A673 (cell line): ENCODE results near the gene TSC2.
"Not testable (repeated sequence)": the region's sequence is repeated elsewhere in the genome, so short reads cannot be mapped to it uniquely, and the experiment has no call there.

ENCODE experiments used
- EZH2 ChIP-seq: fragments of 200-600 bp; sonication (generic); IDR thresholded peaks from 2 replicates; pipeline ENCODE4 v1.6.1; 2017; ENCODE audit warnings: borderline replicate concordance, low read depth, mild to moderate bottlenecking, mixed read lengths, antibody characterized with exemption, low read length; ENCODE audit not compliant: poor library complexity, severe bottlenecking
- TF ChIP-seq, protein P1 (sequence below): fragments of 300-800, 200-600 bp; sonication (generic); conservative IDR thresholded peaks from 2 replicates; pipeline ENCODE4 v1.5.1; 2017; ENCODE audit warnings: low read depth, mild to moderate bottlenecking, antibody characterized with exemption, low read length, moderate library complexity, mixed read lengths

DNA sequence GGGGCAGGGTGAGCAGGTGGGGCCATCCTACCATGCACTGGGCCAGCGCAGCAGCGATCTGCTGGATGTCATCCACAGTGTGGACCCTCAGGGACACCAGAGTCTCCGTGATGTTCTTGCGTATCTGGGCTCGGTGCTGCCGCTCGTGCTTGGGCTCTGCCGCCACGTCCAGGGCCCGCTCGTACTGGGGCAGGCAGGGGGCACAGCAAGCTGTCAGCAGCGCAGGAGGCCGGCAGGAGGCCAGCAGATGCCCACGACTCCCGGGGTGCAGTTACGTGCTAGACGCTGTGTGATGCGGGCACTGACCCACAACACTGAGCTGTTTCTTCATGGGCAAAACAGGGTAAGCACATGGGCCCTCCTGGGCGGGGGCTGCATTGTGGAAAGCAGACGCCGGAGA, 57.5 kb downstream of the TSC2 start:
- TF ChIP-seq, protein P1, sequence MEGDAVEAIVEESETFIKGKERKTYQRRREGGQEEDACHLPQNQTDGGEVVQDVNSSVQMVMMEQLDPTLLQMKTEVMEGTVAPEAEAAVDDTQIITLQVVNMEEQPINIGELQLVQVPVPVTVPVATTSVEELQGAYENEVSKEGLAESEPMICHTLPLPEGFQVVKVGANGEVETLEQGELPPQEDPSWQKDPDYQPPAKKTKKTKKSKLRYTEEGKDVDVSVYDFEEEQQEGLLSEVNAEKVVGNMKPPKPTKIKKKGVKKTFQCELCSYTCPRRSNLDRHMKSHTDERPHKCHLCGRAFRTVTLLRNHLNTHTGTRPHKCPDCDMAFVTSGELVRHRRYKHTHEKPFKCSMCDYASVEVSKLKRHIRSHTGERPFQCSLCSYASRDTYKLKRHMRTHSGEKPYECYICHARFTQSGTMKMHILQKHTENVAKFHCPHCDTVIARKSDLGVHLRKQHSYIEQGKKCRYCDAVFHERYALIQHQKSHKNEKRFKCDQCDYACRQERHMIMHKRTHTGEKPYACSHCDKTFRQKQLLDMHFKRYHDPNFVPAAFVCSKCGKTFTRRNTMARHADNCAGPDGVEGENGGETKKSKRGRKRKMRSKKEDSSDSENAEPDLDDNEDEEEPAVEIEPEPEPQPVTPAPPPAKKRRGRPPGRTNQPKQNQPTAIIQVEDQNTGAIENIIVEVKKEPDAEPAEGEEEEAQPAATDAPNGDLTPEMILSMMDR, result not testable (repeated sequence)
- not testable (repeated sequence) for TF ChIP-seq EZH2
